Endothelial cell of umbilical vein (primary cell): Measurements from ENCODE around the gene REXO2. TPM values are rescaled to one million over a fixed set of nuclear protein-coding genes. Genes with fewer than 3 reads are reported as not detected.

Experiments
- BruUV-seq: library from RNA; stranded (reverse); fragments of 400-500 nt; replicated peaks from 2 replicates; lab custom pipeline; 2021; lab: Mats Ljungman, UMichigan
- CTCF ChIA-PET: fragments of 300-600, 350-600 bp; sonication (Branson Sonifier 250); formaldehyde crosslinking; loops from one replicate; lab custom pipeline; 2021; ENCODE audit warnings: antibody characterized with exemption, inconsistent platforms; lab: Charles Lee
- POLR2A ChIA-PET: fragments of 300-600, 350-600 bp; sonication (Branson Sonifier 250); formaldehyde crosslinking; loops from one replicate; lab custom pipeline; 2021; ENCODE audit warnings: antibody characterized with exemption, inconsistent platforms; lab: Charles Lee
- DNase-seq: peaks from one replicate; pipeline ENCODE4 v3.0.0-alpha.2; 2011; ENCODE audit warnings: low read depth, low spot score
- FAIRE-seq: peaks from 2 replicates; lab custom pipeline; 2011; peaks lifted over from hg19 to GRCh38; lab: Jason Lieb, UNC
- H2AFZ ChIP-seq: 2 replicates; pipeline ENCODE4 v1.6.0; 2012; ENCODE audit warnings: low read depth, low read length, control low read depth, inconsistent platforms
- H3K27ac ChIP-seq: 2 replicates; pipeline ENCODE4 v1.5.1; 2011; ENCODE audit warnings: low read depth, mild to moderate bottlenecking, control low read depth, low read length, moderate library complexity; ENCODE audit not compliant: insufficient read depth
- H3K27me3 ChIP-seq, 2 experiments: 2 replicates each; pipeline versions ENCODE4 v1.6.0 to v1.6.1; 2011; ENCODE audit warnings: low read length in 2 of 2, mixed read lengths in 1 of 2; ENCODE audit not compliant: control insufficient read depth in 2 of 2, insufficient read depth in 2 of 2
- H3K36me3 ChIP-seq, 2 experiments: 2 replicates in 1 of 2; 3 replicates in 1 of 2; pipeline ENCODE4 v1.5.1; 2011; ENCODE audit warnings: low read length in 2 of 2, mild to moderate bottlenecking in 1 of 2, moderate library complexity in 1 of 2; ENCODE audit not compliant: control insufficient read depth in 2 of 2, insufficient read depth in 2 of 2; ENCODE audit errors: extremely low read depth in 1 of 2
- H3K4me1 ChIP-seq: 3 replicates; pipeline ENCODE4 v1.5.1; 2011; ENCODE audit warnings: mild to moderate bottlenecking, low read length; ENCODE audit not compliant: control insufficient read depth, insufficient read depth; ENCODE audit errors: extremely low read depth
- H3K4me2 ChIP-seq: 2 replicates; pipeline ENCODE4 v1.6.1; 2011; ENCODE audit warnings: low read length, control low read depth, mixed read lengths; ENCODE audit not compliant: insufficient read depth
- H3K4me3 ChIP-seq, 3 experiments: fragments of 200-600 bp in 1 of 3; sonication (generic), shearing (Covaris generic) in 1 of 3; replicated peaks in 1 of 3; 2 replicates each; pipeline ENCODE4 v1.5.1; 2011 to 2016; ENCODE audit warnings: control low read depth in 3 of 3, low read length in 3 of 3, mild to moderate bottlenecking in 2 of 3, inconsistent platforms in 1 of 3, low read depth in 1 of 3, moderate library complexity in 1 of 3; ENCODE audit not compliant: insufficient read depth in 1 of 3
- H3K79me2 ChIP-seq: 2 replicates; pipeline ENCODE4 v1.6.0; 2012; ENCODE audit warnings: low read length, inconsistent platforms; ENCODE audit not compliant: control insufficient read depth, insufficient read depth
- H3K9ac ChIP-seq: replicated peaks from 2 replicates; pipeline ENCODE3; 2011; ENCODE audit warnings: low read length, control low read depth; ENCODE audit not compliant: insufficient read depth; ENCODE audit errors: extremely low read depth
- H3K9me1 ChIP-seq: replicated peaks from 3 replicates; pipeline ENCODE4 v1.6.0; 2011; ENCODE audit warnings: mild to moderate bottlenecking, low read length; ENCODE audit not compliant: control insufficient read depth, insufficient read depth; ENCODE audit errors: extremely low read depth
- H3K9me3 ChIP-seq: replicated peaks from 2 replicates; pipeline ENCODE4 v1.5.1; 2012; ENCODE audit warnings: low read length, inconsistent platforms; ENCODE audit not compliant: control insufficient read depth, insufficient read depth
- H4K20me1 ChIP-seq: replicated peaks from 2 replicates; pipeline ENCODE3; 2011; ENCODE audit warnings: mild to moderate bottlenecking, low read length; ENCODE audit not compliant: control insufficient read depth, insufficient read depth; ENCODE audit errors: extremely low read depth
- CTCF ChIP-seq, 2 donors: IDR thresholded peaks; 1 replicate in 1 of 2; 2 replicates in 1 of 2; pipeline ENCODE4 v1.5.1; 2011; ENCODE audit warnings: low read length in 2 of 2, mild to moderate bottlenecking in 2 of 2, moderate library complexity in 2 of 2, control low read depth in 1 of 2, inconsistent platforms in 1 of 2, low read depth in 1 of 2; ENCODE audit not compliant: insufficient read depth in 1 of 2; ENCODE audit errors: extremely low read depth in 1 of 2
- EZH2 ChIP-seq: IDR thresholded peaks from 2 replicates; pipeline ENCODE4 v1.6.1; 2012; ENCODE audit warnings: borderline replicate concordance, low read depth, mild to moderate bottlenecking, moderate library complexity, low read length, inconsistent platforms; ENCODE audit not compliant: severe bottlenecking
- FOS ChIP-seq: IDR thresholded peaks from 2 replicates; pipeline ENCODE4 v1.6.1; 2011; ENCODE audit warnings: mild to moderate bottlenecking, low read length, moderate library complexity, borderline replicate concordance; ENCODE audit not compliant: insufficient read depth
- GATA2 ChIP-seq: IDR thresholded peaks from 2 replicates; pipeline ENCODE4 v1.7.0; 2011; ENCODE audit warnings: low read depth, mild to moderate bottlenecking, moderate library complexity, mixed read lengths, low read length; ENCODE audit not compliant: insufficient read length, insufficient read depth
- JUN ChIP-seq: IDR thresholded peaks from 2 replicates; pipeline ENCODE4 v1.6.1; 2011; ENCODE audit warnings: borderline replicate concordance, low read depth; ENCODE audit not compliant: insufficient read length, insufficient read depth
- MAX ChIP-seq: IDR thresholded peaks from 2 replicates; pipeline ENCODE4 v1.6.1; 2011; ENCODE audit not compliant: insufficient read depth, insufficient read length
- MYC ChIP-seq: IDR thresholded peaks from one replicate; pipeline ENCODE4 v1.6.1; 2011; ENCODE audit warnings: mild to moderate bottlenecking, low read depth, low read length
- POLR2A ChIP-seq: IDR thresholded peaks from 2 replicates; pipeline ENCODE4 v1.6.1; 2012; ENCODE audit warnings: low read depth, mild to moderate bottlenecking, control low read depth, low read length
- POLR2AphosphoS5 ChIP-seq: IDR thresholded peaks from 2 replicates; pipeline ENCODE4 v1.6.1; 2012; ENCODE audit warnings: low read depth, mild to moderate bottlenecking, control low read depth, low read length, moderate library complexity; ENCODE audit not compliant: insufficient read depth
- dilution Hi-C: fragments of 300-500 bp; cut with MboI; formaldehyde crosslinking; loops from one replicate; pipeline ENCODE4 v1.15.0; 2019; ENCODE audit warnings: low sequenced_read_pairs; ENCODE audit not compliant: extremely low pct_ligation_motif_present
- intact Hi-C: fragments of 100-400 bp; cut with micrococcal nuclease; formaldehyde crosslinking; loops from one replicate; pipeline ENCODE4 v1.10.0; 2022
- polyA plus RNA-seq, 4 experiments: library from polyadenylated mRNA; depleted of rRNA in 3 of 4; stranded (reverse) in 3 of 4; unstranded in 1 of 4; fragments of >200 nt; gene quantifications; 2 replicates each; pipeline versions ENCODE4 v1.2.1 to v1.2.3, GENCODE V29; 2011 to 2012; ENCODE audit warnings: missing spikeins in 1 of 4
- total RNA-seq: library from RNA; stranded (reverse); gene quantifications from 2 replicates; pipeline ENCODE4 v1.2.3, GENCODE V29; 2021

Gene REXO2
- total and polyA plus RNA-seq, 2 donors (not counting 3 experiments of a cell fraction or from before 2014, with no cell fraction given), result 182 to 296 TPM

GRCh38 chr11:114448749-114449482 lies 9.6 kb downstream of the REXO2 start:
- no peak overlapping the region for H2AFZ ChIP-seq
- H3K79me2 ChIP-seq, result peaks cover 40% of the 10 kb centered on the region
- no TSS peak for BruUV-seq
- no peak for TF ChIP-seq GATA2
- TF ChIP-seq MAX, result no peak
- no peak for TF ChIP-seq FOS
- TF ChIP-seq CTCF (IDR thresholded peaks at IDR 0.05; ENCODE audit: extremely low read depth in 1 of 2, insufficient read depth in 1 of 2, low read depth in 1 of 2, low read length in 2 of 2), result no peak
- no peak for TF ChIP-seq POLR2AphosphoS5
- TF ChIP-seq POLR2A, result no peak
- no peak for TF ChIP-seq EZH2
- TF ChIP-seq MYC, result no peak
- TF ChIP-seq JUN, result no peak
- H3K9me1 ChIP-seq, result no peaks in the 10 kb centered on the region
- no peak overlapping the region for H3K9ac ChIP-seq
- dilution Hi-C loops (no loop called here), intact Hi-C loops (no loop called here)
- no peaks in the 10 kb centered on the region for H3K4me1 ChIP-seq
- no peak overlapping the region for H3K27ac ChIP-seq
- ChIA-PET CTCF (interaction anchor here (1.3 to 1.5 kb wide), 2 partner anchors 8 to 108 kb away, joined by 3 to 4 read pairs; no protein-coding TSS in a partner anchor), POLR2A (no interaction called here)
- peaks cover 12 to 25% of the 10 kb centered on the region in 2 experiments for H3K36me3 ChIP-seq
- no peaks in the 10 kb centered on the region for H4K20me1 ChIP-seq
- H3K4me2 ChIP-seq, result no peak overlapping the region
- FAIRE-seq, result no peak
- H3K27me3 ChIP-seq, result no peaks in the 10 kb centered on the region
- no peak overlapping the region for H3K4me3 ChIP-seq
- H3K9me3 ChIP-seq, result no peaks in the 10 kb centered on the region
- DNase-seq, result no peak
